ENCODE results near the gene TUBB2A. TPM values are rescaled to one million over a fixed set of nuclear protein-coding genes. Genes with fewer than 3 reads are reported as not detected.
A peak's percentile ranks its signal among the peaks of the same experiment; 100 is the strongest.

The TUBB2A gene
- total and polyA plus RNA-seq, 2 of the 13 experiments (the other 11 are each of a cell fraction or from before 2014, with no cell fraction given) = 35.3 to 106 TPM

GRCh38 chr6:3195695-3196497 lies 38.6 kb upstream of the TUBB2A start (continued):
- no peak for TF ChIP-seq PRDM10 (CRISPR knock-in tag; IDR thresholded peaks at IDR 0.05; ENCODE audit: low read depth)
- TF ChIP-seq ATF2 (CRISPR knock-in tag; IDR thresholded peaks at IDR 0.05) = 0 out of 2 replicates have a peak, but pooled peaks have one; percentile 14
- TF ChIP-seq, protein P1, sequence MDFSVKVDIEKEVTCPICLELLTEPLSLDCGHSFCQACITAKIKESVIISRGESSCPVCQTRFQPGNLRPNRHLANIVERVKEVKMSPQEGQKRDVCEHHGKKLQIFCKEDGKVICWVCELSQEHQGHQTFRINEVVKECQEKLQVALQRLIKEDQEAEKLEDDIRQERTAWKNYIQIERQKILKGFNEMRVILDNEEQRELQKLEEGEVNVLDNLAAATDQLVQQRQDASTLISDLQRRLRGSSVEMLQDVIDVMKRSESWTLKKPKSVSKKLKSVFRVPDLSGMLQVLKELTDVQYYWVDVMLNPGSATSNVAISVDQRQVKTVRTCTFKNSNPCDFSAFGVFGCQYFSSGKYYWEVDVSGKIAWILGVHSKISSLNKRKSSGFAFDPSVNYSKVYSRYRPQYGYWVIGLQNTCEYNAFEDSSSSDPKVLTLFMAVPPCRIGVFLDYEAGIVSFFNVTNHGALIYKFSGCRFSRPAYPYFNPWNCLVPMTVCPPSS (IDR thresholded peaks at IDR 0.05) = no peak
- TF ChIP-seq TOPORS (CRISPR knock-in tag; IDR thresholded peaks at IDR 0.05) = 0 out of 2 replicates have a peak, but pooled peaks have one; percentile 60
- TF ChIP-seq KAT8 (CRISPR knock-in tag; IDR thresholded peaks at IDR 0.05) = peak; percentile 79
- peak; percentile 86; the same call in 1 of the 2 replicates for TF ChIP-seq THAP9 (CRISPR knock-in tag; IDR thresholded peaks at IDR 0.05; ENCODE audit: borderline replicate concordance)
- peak; percentile 92; the same call in 1 of the 2 replicates for TF ChIP-seq ZNF605 (CRISPR knock-in tag; IDR thresholded peaks at IDR 0.05)
- TF ChIP-seq ZNF451 (CRISPR knock-in tag; IDR thresholded peaks at IDR 0.05) = no peak
- 0 out of 2 replicates have a peak, but pooled peaks have one; percentile 35 for TF ChIP-seq NCOR1 (IDR thresholded peaks at IDR 0.05; ENCODE audit: borderline replicate concordance, low read length)
- peak; percentile 75 for TF ChIP-seq STAG1 (CRISPR knock-in tag; IDR thresholded peaks at IDR 0.05)
- no peak for TF ChIP-seq ZNF773 (CRISPR knock-in tag; IDR thresholded peaks at IDR 0.05; ENCODE audit: borderline replicate concordance)
- TF ChIP-seq, protein P2, sequence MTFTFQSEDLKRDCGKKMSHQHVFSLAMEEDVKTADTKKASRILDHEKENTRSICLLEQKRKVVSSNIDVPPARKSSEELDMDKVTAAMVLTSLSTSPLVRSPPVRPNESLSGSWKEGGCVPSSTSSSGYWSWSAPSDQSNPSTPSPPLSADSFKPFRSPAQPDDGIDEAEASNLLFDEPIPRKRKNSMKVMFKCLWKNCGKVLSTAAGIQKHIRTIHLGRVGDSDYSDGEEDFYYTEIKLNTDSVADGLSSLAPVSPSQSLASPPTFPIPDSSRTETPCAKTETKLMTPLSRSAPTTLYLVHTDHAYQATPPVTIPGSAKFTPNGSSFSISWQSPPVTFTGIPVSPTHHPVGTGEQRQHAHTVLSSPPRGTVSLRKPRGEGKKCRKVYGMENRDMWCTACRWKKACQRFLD (CRISPR knock-in tag; IDR thresholded peaks at IDR 0.05; ENCODE audit: borderline replicate concordance) = no peak
- no peak for TF ChIP-seq RARA (CRISPR knock-in tag; IDR thresholded peaks at IDR 0.05)
- TF ChIP-seq ZNF501 (CRISPR knock-in tag; IDR thresholded peaks at IDR 0.05) = peak; percentile 92
- TF ChIP-seq, protein P3, sequence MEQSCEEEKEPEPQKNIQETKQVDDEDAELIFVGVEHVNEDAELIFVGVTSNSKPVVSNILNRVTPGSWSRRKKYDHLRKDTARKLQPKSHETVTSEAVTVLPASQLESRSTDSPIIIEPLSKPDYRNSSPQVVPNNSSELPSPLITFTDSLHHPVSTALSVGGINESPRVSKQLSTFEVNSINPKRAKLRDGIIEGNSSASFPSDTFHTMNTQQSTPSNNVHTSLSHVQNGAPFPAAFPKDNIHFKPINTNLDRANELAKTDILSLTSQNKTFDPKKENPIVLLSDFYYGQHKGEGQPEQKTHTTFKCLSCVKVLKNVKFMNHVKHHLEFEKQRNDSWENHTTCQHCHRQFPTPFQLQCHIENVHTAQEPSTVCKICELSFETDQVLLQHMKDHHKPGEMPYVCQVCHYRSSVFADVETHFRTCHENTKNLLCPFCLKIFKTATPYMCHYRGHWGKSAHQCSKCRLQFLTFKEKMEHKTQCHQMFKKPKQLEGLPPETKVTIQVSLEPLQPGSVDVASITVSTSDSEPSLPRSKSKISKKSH (CRISPR knock-in tag; IDR thresholded peaks at IDR 0.05; ENCODE audit: borderline replicate concordance) = 0 out of 2 replicates have a peak, but pooled peaks have one; percentile 34

Data from HepG2 (cell line).